GM23338 (cell line): Measurements from ENCODE around the gene PTOV1. TPM values are rescaled to one million over a fixed set of nuclear protein-coding genes. Genes with fewer than 3 reads are reported as not detected.

Source experiments
- ATAC-seq: fragments of 200-7000 bp; cut with Tn5 transposase; 3 replicates; pipeline ENCODE4 v1.9.1; 2020
- DNase-seq: peaks from one replicate; pipeline ENCODE4 v3.0.0-alpha.2; 2015; ENCODE audit warnings: low spot score
- H2AFZ ChIP-seq: fragments of 200-600 bp; sonication (generic); 2 replicates; pipeline ENCODE4 v1.8.0; 2016; ENCODE audit warnings: antibody characterized with exemption, mild to moderate bottlenecking, moderate library complexity
- H3F3A ChIP-seq: fragments of 200-600 bp; sonication (generic); replicated peaks from 2 replicates; pipeline ENCODE4 v1.8.0; 2017; ENCODE audit warnings: antibody characterized with exemption, mixed run types, low read depth
- H3K27ac ChIP-seq: fragments of 200-600 bp; sonication (generic); 2 replicates; pipeline ENCODE4 v1.6.1; 2016; ENCODE audit warnings: low read depth
- H3K27me3 ChIP-seq: fragments of 200-600 bp; sonication (generic); 2 replicates; pipeline ENCODE4 v1.8.0; 2016; ENCODE audit warnings: mild to moderate bottlenecking, mixed run types, moderate library complexity; ENCODE audit not compliant: insufficient read depth
- H3K36me3 ChIP-seq: fragments of 200-600 bp; sonication (generic); 2 replicates; pipeline ENCODE4 v1.8.0; 2016; ENCODE audit warnings: mild to moderate bottlenecking; ENCODE audit not compliant: insufficient read depth
- H3K4me1 ChIP-seq: fragments of 200-600 bp; sonication (generic); 2 replicates; pipeline ENCODE4 v1.8.0; 2016; ENCODE audit warnings: mild to moderate bottlenecking, moderate library complexity; ENCODE audit not compliant: insufficient read depth
- H3K4me2 ChIP-seq: fragments of 200-600 bp; sonication (generic); 2 replicates; pipeline ENCODE4 v1.7.1; 2017; ENCODE audit warnings: mixed run types
- H3K4me3 ChIP-seq: fragments of 200-600 bp; sonication (generic); 2 replicates; pipeline ENCODE4 v1.6.1; 2016; ENCODE audit warnings: mixed run types
- H3K79me2 ChIP-seq: fragments of 200-600 bp; sonication (generic); replicated peaks from 2 replicates; pipeline ENCODE4 v1.8.0; 2017; ENCODE audit warnings: mild to moderate bottlenecking; ENCODE audit not compliant: insufficient read depth
- H3K9me2 ChIP-seq: fragments of 200-600 bp; sonication (generic); 2 replicates; pipeline ENCODE4 v1.8.0; 2017; ENCODE audit not compliant: insufficient read depth
- H4K20me1 ChIP-seq: fragments of 200-600 bp; sonication (generic); replicated peaks from 2 replicates; pipeline ENCODE4 v1.8.0; 2017; ENCODE audit warnings: mild to moderate bottlenecking; ENCODE audit not compliant: insufficient read depth
- H3K27ac Mint-ChIP-seq: 2 replicates; pipeline ENCODE4 v1.8.0; 2020; ENCODE audit warnings: inconsistent platforms, mild to moderate bottlenecking, moderate library complexity, mixed read lengths
- H3K27me3 Mint-ChIP-seq: 3 replicates; pipeline ENCODE4 v1.8.0; 2022; ENCODE audit warnings: low read depth, mild to moderate bottlenecking, moderate library complexity, mixed read lengths, inconsistent platforms; ENCODE audit not compliant: insufficient read depth, poor library complexity
- H3K36me3 Mint-ChIP-seq: 3 replicates; pipeline ENCODE4 v1.8.0; 2021; ENCODE audit warnings: low read depth, mild to moderate bottlenecking, inconsistent platforms, moderate library complexity, mixed read lengths
- H3K4me1 Mint-ChIP-seq: 3 replicates; pipeline ENCODE4 v1.8.0; 2020; ENCODE audit warnings: mild to moderate bottlenecking, inconsistent platforms, mixed read lengths
- H3K4me3 Mint-ChIP-seq: 3 replicates; pipeline ENCODE4 v1.8.0; 2021; ENCODE audit warnings: moderate library complexity, mild to moderate bottlenecking, inconsistent platforms, mixed read lengths
- H3K9me3 Mint-ChIP-seq: 3 replicates; pipeline ENCODE4 v1.8.0; 2020; ENCODE audit warnings: moderate library complexity, mild to moderate bottlenecking, inconsistent platforms, mixed read lengths
- CREB1 ChIP-seq: fragments of 250-450 bp; sonication (Bioruptor Pico); IDR thresholded peaks from 2 replicates; pipeline ENCODE4 v1.5.0; 2020; ENCODE audit warnings: low read depth, mild to moderate bottlenecking, moderate library complexity
- ETS1 ChIP-seq: IDR thresholded peaks from 2 replicates; pipeline ENCODE4 v1.6.1; 2016; ENCODE audit warnings: antibody characterized with exemption
- EZH2 ChIP-seq: fragments of 200-600 bp; sonication (generic); IDR thresholded peaks from one replicate; pipeline ENCODE4 v1.8.0; 2017; ENCODE audit warnings: antibody characterized with exemption, mild to moderate bottlenecking, low read depth; ENCODE audit not compliant: unreplicated experiment
- JUNB ChIP-seq: IDR thresholded peaks from one replicate; pipeline ENCODE4 v1.6.1; 2016; ENCODE audit warnings: antibody characterized with exemption; ENCODE audit not compliant: unreplicated experiment
- NANOG ChIP-seq: IDR thresholded peaks from 2 replicates; pipeline ENCODE4 v1.6.1; 2016; ENCODE audit warnings: antibody characterized with exemption, borderline replicate concordance
- POLR2AphosphoS5 ChIP-seq: IDR thresholded peaks from 2 replicates; pipeline ENCODE4 v1.6.1; 2016; ENCODE audit warnings: antibody characterized with exemption, low read depth
- REST ChIP-seq: IDR thresholded peaks from one replicate; pipeline ENCODE4 v1.6.1; 2018; ENCODE audit warnings: antibody characterized with exemption; ENCODE audit not compliant: unreplicated experiment
- polyA plus RNA-seq: library from polyadenylated mRNA; unstranded; fragments of >200 nt; fragmentation: Nextera tagmentation; extraction: Ambion mirVana; gene quantifications from 2 replicates; pipeline ENCODE4 v1.2.1, GENCODE V29; 2016
- total RNA-seq: library from RNA; depleted of rRNA; stranded (reverse); fragments of >200 nt; shearing (Covaris generic); gene quantifications from 2 replicates; pipeline ENCODE4 v1.2.3, GENCODE V29; 2014

The PTOV1 gene
- total and polyA plus RNA-seq, 2 experiments from 2014 or later = 188 to 209 TPM

- Histone ChIP-seq H3F3A (peaks cover 31% of the 10 kb centered on the region), H3K36me3 (no peaks in the 10 kb centered on the region; the same call in 1 of the 2 replicates), H4K20me1 (no peaks in the 10 kb centered on the region; the same call in 1 of the 2 replicates), H3K27ac (peak overlapping the region; percentile 55; the same call in 1 of the 2 replicates), H2AFZ (no peak overlapping the region), H3K4me2 (peak overlapping the region; percentile 82), H3K4me1 (peaks cover 25% of the 10 kb centered on the region; the same call in 1 of the 2 replicates), H3K9me2 (no peaks in the 10 kb centered on the region), H3K27me3 (no peaks in the 10 kb centered on the region), H3K79me2 (no peaks in the 10 kb centered on the region), H3K4me3 (peak overlapping the region; percentile 63)
- Mint-ChIP-seq H3K4me1 (peaks cover 32% of the 10 kb centered on the region), H3K4me3 (peak overlapping the region; percentile 81), H3K9me3 (no peaks in the 10 kb centered on the region; the same call in 2 of the 3 replicates), H3K27me3 (peaks cover 22% of the 10 kb centered on the region), H3K36me3 (peaks cover 37% of the 10 kb centered on the region), H3K27ac (0 out of 2 replicates have a peak overlapping the region, but pooled peaks have one; percentile 56)
- peak; percentile 7 for ATAC-seq
- DNase-seq = peak; percentile 61
- no peak for TF ChIP-seq REST
- TF ChIP-seq JUNB = no peak
- no peak for TF ChIP-seq EZH2
- TF ChIP-seq CREB1 (CRISPR knock-in tag) = no peak
- no peak for TF ChIP-seq ETS1
Measured at GRCh38 chr19:49807904-49808675, 42.9 kb upstream of the PTOV1 start.

- H3K79me2 ChIP-seq = no peaks in the 10 kb centered on the region
- peaks cover 25% of the 10 kb centered on the region for H3K4me1 Mint-ChIP-seq
- no peaks in the 10 kb centered on the region; the same call in 1 of the 2 replicates for H4K20me1 ChIP-seq
- peak; percentile 67 for ATAC-seq
- peak; percentile 99 for DNase-seq
- peak overlapping the region; percentile 68; the same call in 1 of the 2 replicates for H2AFZ ChIP-seq
- H3K9me3 Mint-ChIP-seq = no peaks in the 10 kb centered on the region; the same call in 2 of the 3 replicates
- H3K4me2 ChIP-seq = peak overlapping the region; percentile 87
- no peaks in the 10 kb centered on the region; the same call in 1 of the 2 replicates for H3K36me3 ChIP-seq
- H3F3A ChIP-seq = peaks cover 29% of the 10 kb centered on the region
- H3K9me2 ChIP-seq = no peaks in the 10 kb centered on the region
- H3K4me3 ChIP-seq = peak overlapping the region; percentile 63
- H3K4me3 Mint-ChIP-seq = peak overlapping the region; percentile 81
- peak overlapping the region; percentile 56; the same call in 1 of the 2 replicates for H3K27ac Mint-ChIP-seq
- H3K36me3 Mint-ChIP-seq = peaks cover 31% of the 10 kb centered on the region
- peaks cover 28% of the 10 kb centered on the region for H3K27me3 Mint-ChIP-seq
- peak overlapping the region; percentile 55 for H3K27ac ChIP-seq
- H3K27me3 ChIP-seq = no peaks in the 10 kb centered on the region
- peaks cover 25% of the 10 kb centered on the region; the same call in 1 of the 2 replicates for H3K4me1 ChIP-seq
- peak; percentile 76 for TF ChIP-seq POLR2AphosphoS5
- TF ChIP-seq ETS1 = no peak
- no peak for TF ChIP-seq NANOG
Measured at GRCh38 chr19:49808711-49809159, 42.2 kb upstream of the PTOV1 start.
